Measurements from ENCODE around the gene IL1RAPL2.

GRCh38 chrX:104961926-104962325 lies 395.9 kb downstream of the IL1RAPL2 start:
- no peak for TF ChIP-seq CTCF (IDR thresholded peaks at IDR 0.05)
- no peak for TF ChIP-seq MAX (IDR thresholded peaks at IDR 0.05; ENCODE audit: low read depth)
- TF ChIP-seq REST (IDR thresholded peaks at IDR 0.05; ENCODE audit: low read depth, low read length), result no peak

Measured in SK-N-SH (cell line).